Measurements from ENCODE around the gene DGKQ.

The DGKQ gene

GRCh38 chr4:960636-961350 lies 12.6 kb downstream of the DGKQ start:
- Histone ChIP-seq H3K27me3 (replicated peaks; ENCODE audit: insufficient read depth, low read length) (no peaks in the 10 kb centered on the region), H3K4me1 (ENCODE audit: low read length) (no peaks in the 10 kb centered on the region), H3K79me2 (ENCODE audit: low read length) (no peaks in the 10 kb centered on the region), H3K9me2 (replicated peaks; ENCODE audit: insufficient read depth, low read length) (no peaks in the 10 kb centered on the region), H3K36me3 (replicated peaks; ENCODE audit: insufficient read depth, low read length) (no peaks in the 10 kb centered on the region), H3K4me3 (ENCODE audit: low read length) (no peak overlapping the region), H3K9me3 (replicated peaks; ENCODE audit: insufficient read depth, low read length) (no peaks in the 10 kb centered on the region), H3F3A (ENCODE audit: insufficient read depth, low read length) (no peaks in the 10 kb centered on the region), H3K4me2 (ENCODE audit: low read depth, low read length) (no peak overlapping the region), H4K20me1 (ENCODE audit: insufficient read depth, low read length) (no peaks in the 10 kb centered on the region), H2AFZ (ENCODE audit: low read length) (no peak overlapping the region), H3K9ac (ENCODE audit: low read length) (no peak overlapping the region), H3K27ac (ENCODE audit: low read length) (no peak overlapping the region)
- no peak for TF ChIP-seq EZH2 (optimal IDR thresholded peaks at IDR 0.05; ENCODE audit: low read depth, low read length)
- no peak for TF ChIP-seq EZH2phosphoT487 (IDR thresholded peaks at IDR 0.05; ENCODE audit: low read length)
- TF ChIP-seq CTCF (IDR thresholded peaks at IDR 0.05; ENCODE audit: low read length): no peak
- DNase-seq: no peak

- DNase-seq: no peak
- H3K9me2 ChIP-seq (replicated peaks; ENCODE audit: insufficient read depth, low read length): no peaks in the 10 kb centered on the region
- no peak overlapping the region for H3K9ac ChIP-seq (ENCODE audit: low read length)
- H3K4me2 ChIP-seq (ENCODE audit: low read depth, low read length): no peak overlapping the region
- H3K4me1 ChIP-seq (ENCODE audit: low read length): no peaks in the 10 kb centered on the region
- TF ChIP-seq CTCF (IDR thresholded peaks at IDR 0.05; ENCODE audit: low read length): no peak
- H3K36me3 ChIP-seq (replicated peaks; ENCODE audit: insufficient read depth, low read length): no peaks in the 10 kb centered on the region
- no peaks in the 10 kb centered on the region for H3K27me3 ChIP-seq (replicated peaks; ENCODE audit: insufficient read depth, low read length)
- no peak overlapping the region for H2AFZ ChIP-seq (ENCODE audit: low read length)
- no peaks in the 10 kb centered on the region for H4K20me1 ChIP-seq (ENCODE audit: insufficient read depth, low read length)
- no peaks in the 10 kb centered on the region for H3F3A ChIP-seq (ENCODE audit: insufficient read depth, low read length)
- H3K79me2 ChIP-seq (ENCODE audit: low read length): no peaks in the 10 kb centered on the region
- H3K27ac ChIP-seq (ENCODE audit: low read length): no peak overlapping the region
- no peak overlapping the region for H3K4me3 ChIP-seq (ENCODE audit: low read length)
- H3K9me3 ChIP-seq (replicated peaks; ENCODE audit: insufficient read depth, low read length): no peaks in the 10 kb centered on the region
Observed at GRCh38 chr4:960140-960635, 13.2 kb downstream of the DGKQ start.

- Histone ChIP-seq H3K9me2 (replicated peaks; ENCODE audit: insufficient read depth, low read length) (no peaks in the 10 kb centered on the region), H3K9ac (ENCODE audit: low read length) (no peak overlapping the region), H3K4me1 (ENCODE audit: low read length) (no peaks in the 10 kb centered on the region), H3K4me2 (ENCODE audit: low read depth, low read length) (no peak overlapping the region), H3F3A (ENCODE audit: insufficient read depth, low read length) (no peaks in the 10 kb centered on the region), H3K36me3 (replicated peaks; ENCODE audit: insufficient read depth, low read length) (no peaks in the 10 kb centered on the region), H3K4me3 (ENCODE audit: low read length) (no peak overlapping the region), H3K27me3 (replicated peaks; ENCODE audit: insufficient read depth, low read length) (no peaks in the 10 kb centered on the region), H3K9me3 (replicated peaks; ENCODE audit: insufficient read depth, low read length) (no peaks in the 10 kb centered on the region), H2AFZ (ENCODE audit: low read length) (no peak overlapping the region), H4K20me1 (ENCODE audit: insufficient read depth, low read length) (no peaks in the 10 kb centered on the region), H3K27ac (ENCODE audit: low read length) (no peak overlapping the region), H3K79me2 (ENCODE audit: low read length) (no peaks in the 10 kb centered on the region)
- TF ChIP-seq EZH2phosphoT487 (IDR thresholded peaks at IDR 0.05; ENCODE audit: low read length) (no peak), CTCF (IDR thresholded peaks at IDR 0.05; ENCODE audit: low read length) (no peak), EZH2 (optimal IDR thresholded peaks at IDR 0.05; ENCODE audit: low read depth, low read length) (no peak)
- DNase-seq: no peak
Observed at GRCh38 chr4:959338-960139, 13.8 kb downstream of the DGKQ start.
